K562 (cell line): ENCODE measurements around the gene DAPK3. TPM values are rescaled to one million over a fixed set of nuclear protein-coding genes. Genes with fewer than 3 reads are reported as not detected.

Experiments
- BMI1 ChIP-seq: fragments of 150-350 bp; IDR thresholded peaks from 2 replicates; pipeline ENCODE4 v1.6.1; 2014; ENCODE audit warnings: low read length
- L3MBTL2 ChIP-seq: fragments of 450-650 bp; IDR thresholded peaks from 2 replicates; pipeline ENCODE4 v1.6.1; 2016; ENCODE audit warnings: mild to moderate bottlenecking, moderate library complexity
- MEIS2 ChIP-seq: fragments of 450-650 bp; IDR thresholded peaks from 2 replicates; pipeline ENCODE4 v1.6.1; 2014; ENCODE audit warnings: mild to moderate bottlenecking; ENCODE audit not compliant: partially characterized antibody
- MYNN ChIP-seq, 2 experiments: sonication (generic); formaldehyde crosslinking in 1 of 2; IDR thresholded peaks; 2 replicates each; pipeline versions ENCODE4 v1.5.0 to v1.6.1; 2016 to 2020; ENCODE audit warnings: antibody characterized with exemption in 1 of 2, missing genetic modification reagents in 1 of 2
- NR1H2 ChIP-seq: sonication (generic); formaldehyde crosslinking; IDR thresholded peaks from 2 replicates; pipeline ENCODE4 v1.4.0; 2020; ENCODE audit warnings: mild to moderate bottlenecking, missing genetic modification reagents
- POLR2A ChIP-seq: fragments of 450-650 bp; conservative IDR thresholded peaks from 2 replicates; pipeline ENCODE4 v1.6.1; 2016
- POLR2H ChIP-seq: IDR thresholded peaks from 2 replicates; pipeline ENCODE4 v1.6.1; 2016; ENCODE audit warnings: missing genetic modification characterization, low read depth, mild to moderate bottlenecking, control low read depth, missing compliant biosample characterization, moderate library complexity
- PYGO2 ChIP-seq: fragments of 450-650 bp; IDR thresholded peaks from 2 replicates; pipeline ENCODE4 v1.6.1; 2016; ENCODE audit warnings: mild to moderate bottlenecking, missing genetic modification characterization, moderate library complexity, missing compliant biosample characterization
- RBM14 ChIP-seq: fragments of 200-400 bp; formaldehyde crosslinking; IDR thresholded peaks from 2 replicates; pipeline ENCODE4 v1.6.1; 2018; ENCODE audit warnings: low read depth, mild to moderate bottlenecking, low read length, moderate library complexity, borderline replicate concordance; ENCODE audit not compliant: insufficient read depth
- RERE ChIP-seq: sonication (generic); formaldehyde crosslinking; IDR thresholded peaks from 2 replicates; pipeline ENCODE4 v1.8.0; 2023; ENCODE audit warnings: missing genetic modification reagents, mild to moderate bottlenecking, borderline replicate concordance
- SETDB1 ChIP-seq: IDR thresholded peaks from one replicate; pipeline ENCODE4 v1.6.1; 2012; ENCODE audit warnings: low read length, control low read depth, inconsistent platforms
- SP1 ChIP-seq: sonication (generic); formaldehyde crosslinking; IDR thresholded peaks from 2 replicates; pipeline ENCODE4 v1.8.1; 2022; ENCODE audit warnings: mild to moderate bottlenecking, missing genetic modification reagents
- SUPT5H ChIP-seq: fragments of 450-650 bp; IDR thresholded peaks from 2 replicates; pipeline ENCODE4 v1.6.1; 2016
- TCF3 ChIP-seq: sonication (generic); formaldehyde crosslinking; IDR thresholded peaks from 2 replicates; pipeline ENCODE4 v1.4.0; 2020; ENCODE audit warnings: mild to moderate bottlenecking, missing genetic modification reagents
- ZBTB12 ChIP-seq: fragments of 250-450 bp; sonication (Bioruptor Pico); IDR thresholded peaks from 2 replicates; pipeline ENCODE4 v1.4.0; 2020
- ZBTB33 ChIP-seq: sonication (generic); formaldehyde crosslinking; IDR thresholded peaks from 2 replicates; pipeline ENCODE4 v1.8.1; 2023; ENCODE audit warnings: mild to moderate bottlenecking, missing genetic modification reagents
- ZNF146 ChIP-seq: IDR thresholded peaks from one replicate; pipeline ENCODE4 v1.6.1; 2018; ENCODE audit warnings: missing compliant biosample characterization; ENCODE audit not compliant: unreplicated experiment
- ZNF57 ChIP-seq: fragments of 450-650 bp; formaldehyde crosslinking; IDR thresholded peaks from 2 replicates; pipeline ENCODE4 v1.4.0; 2020; ENCODE audit warnings: mild to moderate bottlenecking, moderate library complexity
- polyA plus RNA-seq, 8 experiments: library from polyadenylated mRNA; depleted of rRNA in 4 of 8; stranded (reverse) in 5 of 8; unstranded in 3 of 8; fragments of >200 nt; fragmentation: Nextera tagmentation in 2 of 8; fragmentation: Illumina TruSeq in 1 of 8; extraction: Ambion mirVana in 2 of 8; extraction: Trizol in 1 of 8; gene quantifications; 2 replicates each; pipeline versions ENCODE4 v1.2.1 to v1.2.3, GENCODE V29; 2011 to 2014; ENCODE audit warnings: inconsistent platforms in 1 of 8, missing spikeins in 1 of 8
- total RNA-seq, 7 experiments: library from RNA; depleted of rRNA in 6 of 7; stranded (reverse); fragments of >200 nt in 6 of 7; fragmentation: Illumina TruSeq in 2 of 7; extraction: Trizol in 2 of 7; gene quantifications; 2 replicates each; pipeline versions ENCODE4 v1.2.1 to v1.2.3, GENCODE V29; 2011 to 2021; ENCODE audit warnings: low replicate concordance in 1 of 7

The DAPK3 gene
- total and polyA plus RNA-seq, 9 of the 15 experiments (the other 6 are each of a cell fraction or from before 2014, with no cell fraction given), result 0.14 to 63.4 (median 25.0) TPM

GRCh38 chr19:3976495-3977241, 5.8 kb upstream of the DAPK3 start (continued):
- TF ChIP-seq ZBTB12, result no peak
- peak; percentile 64 for TF ChIP-seq POLR2A
- no peak for TF ChIP-seq MEIS2
- 0 out of 2 replicates have a peak, but pooled peaks have one; percentile 6 for TF ChIP-seq MYNN (IDR thresholded peaks at IDR 0.05)
- TF ChIP-seq MYNN (CRISPR knock-in tag; IDR thresholded peaks at IDR 0.05), result no peak
- no peak for TF ChIP-seq NR1H2
- no peak for TF ChIP-seq TCF3 (CRISPR knock-in tag)
- TF ChIP-seq PYGO2 (tag), result no peak
- peak; percentile 39 for TF ChIP-seq SUPT5H
- TF ChIP-seq ZNF146 (CRISPR knock-in tag), result no peak
- no peak for TF ChIP-seq L3MBTL2
- no peak for TF ChIP-seq RERE (CRISPR knock-in tag)
- TF ChIP-seq POLR2H, result no peak
- no peak for TF ChIP-seq SETDB1
- 0 out of 2 replicates have a peak, but pooled peaks have one; percentile 48 for TF ChIP-seq ZBTB33 (CRISPR knock-in tag)
- TF ChIP-seq SP1 (CRISPR knock-in tag), result peak; percentile 25; the same call in 1 of the 2 replicates
- TF ChIP-seq RBM14, result 0 out of 2 replicates have a peak, but pooled peaks have one; percentile 11
- TF ChIP-seq BMI1, result no peak
- TF ChIP-seq ZNF57, result no peak
